Measurements from ENCODE around the gene UBE2F. TPM values are rescaled to one million over a fixed set of nuclear protein-coding genes. Genes with fewer than 3 reads are reported as not detected.
"Not testable (repeated sequence)": the region's sequence is repeated elsewhere in the genome, so short reads cannot be mapped to it uniquely, and the experiment has no call there.

The UBE2F gene
- total RNA-seq, 1 experiment from 2014 or later: 71.4 TPM

- no peak for DNase-seq (ENCODE audit: low read depth)
These were observed 48.9 kb downstream of the UBE2F start for GRCh38 chr2:238015705-238016104.

GRCh38 chr2:238016526-238016925 lies 49.7 kb downstream of the UBE2F start:
- DNase-seq (ENCODE audit: low read depth): no peak

GRCh38 chr2:238019962-238020361 lies 53.1 kb downstream of the UBE2F start:
- DNase-seq (ENCODE audit: low read depth): peak; percentile 26

- DNase-seq (ENCODE audit: low read depth): no peak
These were observed 54.0 kb downstream of the UBE2F start for GRCh38 chr2:238020816-238021215.

GRCh38 chr2:238021327-238021726 lies 54.5 kb downstream of the UBE2F start:
- no peak for DNase-seq (ENCODE audit: low read depth)

- DNase-seq (ENCODE audit: low read depth): no peak
These were observed 55.9 kb downstream of the UBE2F start for GRCh38 chr2:238022594-238023157.

GRCh38 chr2:238023608-238024007 lies 56.8 kb downstream of the UBE2F start:
- DNase-seq (ENCODE audit: low read depth): no peak

- DNase-seq (ENCODE audit: low read depth): peak; percentile 81
These were observed 58.2 kb downstream of the UBE2F start for GRCh38 chr2:238024986-238025385.

- DNase-seq (ENCODE audit: low read depth): no peak
These were observed 59.0 kb downstream of the UBE2F start for GRCh38 chr2:238025741-238026360.

GRCh38 chr2:238027058-238027457 lies 60.2 kb downstream of the UBE2F start:
- DNase-seq (ENCODE audit: low read depth): no peak

- no peak for DNase-seq (ENCODE audit: low read depth)
These were observed 61.0 kb downstream of the UBE2F start for GRCh38 chr2:238027591-238028415.

GRCh38 chr2:238029853-238030252 lies 63.0 kb downstream of the UBE2F start:
- DNase-seq (ENCODE audit: low read depth): no peak

- no peak for DNase-seq (ENCODE audit: low read depth)
These were observed 63.8 kb downstream of the UBE2F start for GRCh38 chr2:238030422-238031155.

- DNase-seq (ENCODE audit: low read depth): no peak
These were observed 64.9 kb downstream of the UBE2F start for GRCh38 chr2:238031751-238032150.

GRCh38 chr2:238032755-238033337 lies 66.0 kb downstream of the UBE2F start:
- DNase-seq (ENCODE audit: low read depth): no peak

GRCh38 chr2:238033991-238034390 lies 67.2 kb downstream of the UBE2F start:
- DNase-seq (ENCODE audit: low read depth): not testable (repeated sequence)

GRCh38 chr2:238038203-238038602 lies 71.4 kb downstream of the UBE2F start:
- no peak for DNase-seq (ENCODE audit: low read depth)

GRCh38 chr2:238039151-238039550 lies 72.3 kb downstream of the UBE2F start:
- no peak for DNase-seq (ENCODE audit: low read depth)

- DNase-seq (ENCODE audit: low read depth): no peak
These were observed 73.2 kb downstream of the UBE2F start for GRCh38 chr2:238039985-238040384.

GRCh38 chr2:238040918-238041317 lies 74.1 kb downstream of the UBE2F start:
- DNase-seq (ENCODE audit: low read depth): no peak

- no peak for DNase-seq (ENCODE audit: low read depth)
These were observed 75.3 kb downstream of the UBE2F start for GRCh38 chr2:238042090-238042489.

Measured in HT1080 (cell line).